Uterus (tissue), 2 donors: ENCODE data around the gene CEP350.

ENCODE experiments used
- CTCF ChIP-seq, 4 experiments: fragments of 200-600 bp in 2 of 4; fragments of 450-650 bp in 2 of 4; sonication (generic) in 2 of 4; IDR thresholded peaks; one replicate each; pipeline ENCODE4 v1.5.1; 2016 to 2019; ENCODE audit warnings: antibody characterized with exemption in 4 of 4, mild to moderate bottlenecking in 2 of 4, moderate library complexity in 1 of 4
- POLR2A ChIP-seq, 2 donors: fragments of 450-650 bp; IDR thresholded peaks; one replicate each; pipeline ENCODE4 v1.6.1; 2016; ENCODE audit warnings: antibody characterized with exemption in 2 of 2, mild to moderate bottlenecking in 1 of 2, moderate library complexity in 1 of 2

- TF ChIP-seq CTCF (IDR thresholded peaks at IDR 0.05) (no peak), POLR2A (IDR thresholded peaks at IDR 0.05) (no peak)
Measured at GRCh38 chr1:179935909-179936496, 18.6 kb upstream of the CEP350 start.
